SK-N-MC (cell line): Measurements from ENCODE around the gene NTS.

Source experiments
- EZH2 ChIP-seq: fragments of 200-600 bp; sonication (generic); IDR thresholded peaks from one replicate; pipeline ENCODE4 v1.6.1; 2017; ENCODE audit warnings: antibody characterized with exemption
- FOXP2 ChIP-seq: optimal IDR thresholded peaks from 2 replicates; pipeline ENCODE3; 2011; ENCODE audit warnings: mild to moderate bottlenecking, moderate library complexity; ENCODE audit not compliant: insufficient read depth; ENCODE audit errors: extremely low read length, control extremely low read depth
- POLR2AphosphoS5 ChIP-seq: IDR thresholded peaks from 2 replicates; pipeline ENCODE4 v1.6.1; 2012; ENCODE audit warnings: mild to moderate bottlenecking, low read depth, low read length, borderline replicate concordance

DNA sequence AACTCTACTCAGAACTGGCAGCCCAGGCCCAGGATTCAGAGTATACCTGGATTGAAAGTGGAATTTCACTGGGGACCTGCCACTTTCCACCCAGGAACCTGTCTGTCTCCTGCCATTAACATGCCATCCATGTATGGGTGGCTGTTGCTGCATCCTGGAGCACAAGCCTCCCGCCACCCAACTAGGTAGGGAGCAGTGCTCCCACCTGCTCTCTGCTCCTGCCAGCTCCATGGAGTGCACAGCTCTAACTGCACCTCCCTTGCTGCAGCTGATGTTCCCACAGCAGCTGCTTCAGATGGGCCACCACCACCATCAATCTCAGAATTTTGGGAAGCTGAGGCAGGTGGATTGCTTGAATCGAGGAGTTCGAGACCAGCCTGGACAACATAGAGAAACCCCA lies 17.1 kb upstream of the NTS start:
- TF ChIP-seq POLR2AphosphoS5 (no peak), EZH2 (no peak), FOXP2 (no peak)
